T-helper 2 cell treated with Interferon-gamma antibody and Interleukin-4, amounts not matched to agents 5 μg/mL and 100 μg/mL, for 36 hours (primary cell): Measurements from ENCODE around the gene TMEM253.

Source experiments
- DNase-seq: peaks from one replicate; pipeline ENCODE4 v3.0.0; 2021; ENCODE audit warnings: low spot score
- H3K27ac Mint-ChIP-seq: one replicate; pipeline ENCODE4 v1.8.0; 2021; ENCODE audit warnings: mild to moderate bottlenecking, mixed read lengths
- H3K27me3 Mint-ChIP-seq: one replicate; pipeline ENCODE4 v1.8.0; 2021; ENCODE audit warnings: low read depth, mixed read lengths
- H3K36me3 Mint-ChIP-seq: one replicate; pipeline ENCODE4 v1.8.0; 2021; ENCODE audit warnings: low read depth, mixed read lengths
- H3K4me1 Mint-ChIP-seq: one replicate; pipeline ENCODE4 v1.8.0; 2021; ENCODE audit warnings: low read depth, mixed read lengths
- H3K4me3 Mint-ChIP-seq: one replicate; pipeline ENCODE4 v1.8.0; 2022; ENCODE audit warnings: mild to moderate bottlenecking, moderate library complexity, mixed read lengths
- H3K9me3 Mint-ChIP-seq: one replicate; pipeline ENCODE4 v1.8.0; 2021; ENCODE audit warnings: mixed read lengths

TMEM253 gene

DNA sequence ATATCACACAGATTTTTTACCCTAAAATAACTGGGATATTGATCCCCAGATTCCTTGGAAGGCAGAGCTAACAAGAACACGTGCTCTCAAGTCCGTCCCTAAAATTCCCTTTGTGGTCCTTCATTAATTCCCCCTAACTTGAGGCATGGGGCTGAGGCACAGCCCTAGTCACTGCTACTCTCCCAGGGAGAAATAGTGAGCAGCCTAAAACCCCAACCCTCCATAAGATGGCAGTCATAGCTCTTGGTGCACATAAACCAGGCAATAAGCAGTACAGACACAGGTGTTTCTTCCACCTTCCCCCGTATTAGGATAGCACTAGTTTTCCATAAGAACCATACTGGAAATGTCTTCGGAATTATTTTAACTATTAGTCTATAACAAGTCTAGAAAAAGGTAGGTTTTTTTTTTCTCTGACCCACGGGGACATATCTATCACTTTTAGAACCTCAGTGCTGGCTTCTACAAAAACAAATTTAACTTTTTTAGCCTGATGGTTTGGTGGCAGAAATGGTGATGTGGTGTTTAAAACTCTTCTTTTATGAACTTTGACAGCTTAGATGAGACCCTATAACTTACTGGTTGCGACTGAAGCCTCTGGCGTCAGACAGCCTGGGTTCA lies 33.9 kb upstream of the TMEM253 start:
- H3K9me3 Mint-ChIP-seq = no peaks in the 10 kb centered on the region
- no peak overlapping the region for H3K4me3 Mint-ChIP-seq
- peaks cover 20% of the 10 kb centered on the region for H3K4me1 Mint-ChIP-seq
- H3K27me3 Mint-ChIP-seq = peaks cover 75% of the 10 kb centered on the region
- no peak for DNase-seq
- H3K36me3 Mint-ChIP-seq = no peaks in the 10 kb centered on the region
- H3K27ac Mint-ChIP-seq = no peak overlapping the region

DNA sequence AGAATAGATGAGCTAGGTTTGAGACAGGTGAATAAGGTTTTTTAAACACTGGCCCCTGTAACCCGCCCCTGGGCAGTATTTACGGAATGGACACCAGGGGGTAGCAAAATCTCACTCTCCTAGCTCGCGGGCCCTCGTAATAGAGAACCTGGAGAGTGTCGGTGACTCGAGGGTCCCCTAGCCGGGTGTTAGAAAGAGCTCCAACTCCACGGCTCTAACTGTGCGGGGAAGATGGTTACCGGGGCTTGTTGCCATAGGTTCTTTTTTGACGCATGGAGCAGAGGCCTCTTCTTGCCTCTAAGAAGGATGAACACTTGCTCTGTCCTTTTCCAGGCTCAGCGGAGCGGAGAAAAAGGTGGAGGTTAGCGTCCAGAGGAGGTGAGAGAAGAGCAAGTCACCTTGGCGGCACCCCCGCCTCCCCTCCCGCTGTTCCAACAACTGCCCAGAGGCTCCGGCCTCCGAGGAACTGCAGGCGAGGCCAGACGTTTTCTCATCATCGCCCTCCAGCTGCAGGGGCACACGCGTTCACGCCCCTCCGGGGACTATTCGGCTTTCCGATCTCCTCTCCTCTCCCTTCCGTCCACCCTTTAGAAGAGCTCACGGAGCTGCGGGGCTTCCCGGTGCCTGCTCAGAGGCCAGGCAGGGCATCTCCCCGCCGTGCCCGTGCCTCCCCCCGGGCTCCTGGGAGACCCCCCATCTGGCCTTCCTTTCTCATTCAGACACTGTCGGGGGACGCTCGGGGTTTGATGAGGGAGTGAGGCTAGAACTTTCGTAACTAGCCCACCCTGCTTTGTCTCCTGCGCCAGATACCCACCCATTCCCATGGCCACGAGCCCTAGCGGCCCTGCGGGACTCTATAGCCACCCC lies 32.1 kb upstream of the TMEM253 start:
- Mint-ChIP-seq H3K4me3 (peak overlapping the region; percentile 61), H3K36me3 (no peaks in the 10 kb centered on the region), H3K27ac (no peak overlapping the region), H3K4me1 (peaks cover 22% of the 10 kb centered on the region), H3K9me3 (no peaks in the 10 kb centered on the region), H3K27me3 (peaks cover 79% of the 10 kb centered on the region)
- no peak for DNase-seq

DNA sequence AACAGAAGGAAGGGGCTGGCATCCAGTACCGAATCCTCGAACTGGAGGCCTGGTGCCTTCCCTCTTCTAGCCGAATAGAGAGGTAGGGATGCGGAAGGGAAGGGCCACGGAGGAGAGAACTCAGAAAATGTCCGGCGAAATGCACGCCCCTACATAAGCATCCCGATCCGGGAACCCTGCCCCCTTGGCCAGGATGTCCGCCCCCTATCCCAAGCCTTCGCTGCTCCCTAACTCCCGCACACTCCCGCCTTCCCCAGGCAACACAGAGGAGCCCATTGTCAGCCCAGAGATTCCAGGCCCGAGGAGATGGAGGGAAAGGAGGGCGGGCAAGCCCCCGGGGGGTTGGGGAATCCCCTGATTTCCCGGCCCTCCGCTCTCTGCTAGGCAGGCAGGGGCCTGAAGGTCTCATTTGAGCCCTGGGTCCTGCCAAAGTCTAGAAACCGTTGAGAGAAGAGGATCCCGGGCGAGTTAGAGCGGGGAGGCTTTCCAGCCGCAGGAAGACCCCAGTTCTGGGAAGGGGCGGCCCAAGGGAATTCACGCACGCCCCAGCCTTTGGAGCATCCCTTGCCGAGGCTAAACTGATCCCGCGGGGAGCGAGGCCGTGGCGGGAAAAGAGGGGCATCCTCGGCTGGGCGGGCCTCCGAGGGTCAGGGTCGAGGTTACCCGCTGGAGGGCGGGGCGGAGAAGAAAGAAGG lies 31.3 kb upstream of the TMEM253 start:
- Mint-ChIP-seq H3K4me1 (peaks cover 22% of the 10 kb centered on the region), H3K4me3 (peak overlapping the region; percentile 61), H3K36me3 (no peaks in the 10 kb centered on the region), H3K27ac (no peak overlapping the region), H3K27me3 (peaks cover 79% of the 10 kb centered on the region), H3K9me3 (no peaks in the 10 kb centered on the region)
- no peak for DNase-seq

DNA sequence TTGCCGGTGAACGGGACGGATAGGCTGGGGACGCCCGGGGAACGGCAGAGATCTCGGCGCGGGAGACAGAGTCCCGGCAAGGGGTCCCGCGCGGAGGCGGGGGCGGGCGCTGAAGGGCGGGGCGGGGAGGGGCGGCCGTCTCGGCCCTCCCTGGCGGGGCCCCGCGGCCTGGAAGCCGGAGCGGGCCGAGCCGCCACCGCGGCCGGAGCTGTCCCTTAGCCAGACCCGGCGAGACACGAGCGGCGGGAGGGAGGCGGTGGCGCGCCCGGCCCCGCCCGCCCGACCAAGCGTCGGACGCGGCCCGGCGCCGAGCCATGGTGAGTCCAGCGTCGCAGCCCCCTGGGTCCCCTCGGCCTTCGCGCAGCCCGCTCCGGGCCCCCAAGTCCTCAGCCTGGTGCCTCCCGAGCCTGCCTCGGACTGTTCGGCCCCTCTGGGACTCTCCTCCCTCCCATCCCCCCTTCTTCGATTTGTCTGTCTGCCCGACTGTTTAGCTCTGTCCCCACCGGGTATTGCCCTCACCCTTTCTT lies 30.7 kb upstream of the TMEM253 start, which contains the start of gene ARHGEF40:
Gene ARHGEF40, plus strand, starts transcription at position 222 of the 527 bp plus-strand sequence. Its CDS starts 93 bp downstream, at position 315.
- peaks cover 77% of the 10 kb centered on the region for H3K27me3 Mint-ChIP-seq
- H3K4me3 Mint-ChIP-seq = peak within 1 kb of the TSS; percentile 77
- peaks cover 22% of the 10 kb centered on the region for H3K4me1 Mint-ChIP-seq
- H3K9me3 Mint-ChIP-seq = no peaks in the 10 kb centered on the region
- DNase-seq = no peak
- no peaks in the 10 kb centered on the region for H3K36me3 Mint-ChIP-seq
- no peak within 1 kb of the TSS for H3K27ac Mint-ChIP-seq

DNA sequence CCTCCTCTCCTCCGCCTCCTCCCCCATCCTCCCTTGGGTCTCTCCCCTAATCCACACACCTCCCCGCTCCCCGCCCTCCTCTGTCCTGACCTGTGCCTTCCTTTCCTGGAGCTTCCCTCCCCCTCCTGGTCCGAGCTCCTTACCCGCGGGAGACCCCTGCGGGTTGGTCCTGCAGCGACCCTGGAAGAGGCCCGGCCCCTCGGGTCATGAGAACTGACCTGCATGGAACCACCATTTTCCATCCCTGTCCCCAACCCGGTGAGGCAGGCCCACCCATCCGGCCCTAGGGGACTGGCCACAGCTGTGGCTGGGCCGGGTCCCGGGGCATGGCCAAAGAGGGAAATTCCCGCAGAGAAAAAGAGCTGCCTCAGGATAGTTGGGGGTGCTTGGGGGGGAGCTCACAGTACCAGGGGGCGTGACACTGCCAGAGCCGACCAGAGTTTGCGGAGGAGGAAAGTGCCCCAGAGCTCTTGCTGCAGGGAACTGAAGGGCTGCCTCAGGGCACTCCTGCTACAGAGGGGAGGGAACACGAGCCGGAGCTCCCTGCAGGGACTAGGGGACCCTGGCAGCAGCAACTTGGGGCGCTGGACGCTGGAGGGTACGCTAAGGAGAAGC lies 30.1 kb upstream of the TMEM253 start:
- H3K27me3 Mint-ChIP-seq = peaks cover 73% of the 10 kb centered on the region
- no peaks in the 10 kb centered on the region for H3K36me3 Mint-ChIP-seq
- H3K4me1 Mint-ChIP-seq = peaks cover 22% of the 10 kb centered on the region
- DNase-seq = no peak
- H3K9me3 Mint-ChIP-seq = no peaks in the 10 kb centered on the region
- no peak overlapping the region for H3K27ac Mint-ChIP-seq
- H3K4me3 Mint-ChIP-seq = peak overlapping the region; percentile 77

DNA sequence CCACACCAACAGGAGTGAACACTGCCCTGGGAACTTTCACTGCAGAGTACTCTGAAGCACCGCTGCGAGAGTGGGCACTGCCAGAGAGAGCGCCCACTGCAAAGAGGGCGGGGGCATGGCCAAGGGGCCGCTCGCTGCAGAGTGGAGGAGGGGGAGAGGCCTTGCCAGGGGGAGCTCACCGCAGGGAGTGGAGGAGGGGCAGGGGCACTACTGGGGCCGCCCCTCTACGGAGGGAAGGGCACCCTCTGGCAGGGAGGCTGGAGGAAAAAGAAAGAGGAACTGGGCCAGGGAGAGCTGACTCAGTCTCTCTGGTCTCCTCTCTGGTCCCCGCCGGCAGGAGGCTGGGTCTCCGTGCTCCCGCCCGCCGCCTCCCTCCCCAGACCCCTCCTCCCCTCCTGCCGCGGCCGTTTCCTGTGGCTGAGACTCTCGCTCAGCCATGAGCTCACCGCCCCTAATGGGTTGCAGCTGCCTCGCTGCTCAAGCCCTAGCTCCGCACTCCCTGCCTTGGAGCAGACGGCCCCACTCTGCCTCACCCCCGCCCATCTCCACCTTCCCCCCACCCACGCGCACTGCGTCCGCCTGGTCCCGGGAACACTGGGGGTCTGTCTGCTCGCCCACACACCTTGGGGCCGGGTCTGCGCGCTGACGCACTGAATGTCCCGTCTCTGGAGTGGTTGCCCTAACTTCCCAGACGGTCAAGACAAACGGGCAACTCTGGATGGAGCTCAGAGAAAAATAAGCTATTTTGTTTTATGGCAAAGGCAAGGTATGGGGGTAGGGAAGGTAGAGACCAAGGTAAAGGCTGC lies 29.4 kb upstream of the TMEM253 start:
- peaks cover 22% of the 10 kb centered on the region for H3K4me1 Mint-ChIP-seq
- no peak overlapping the region for H3K27ac Mint-ChIP-seq
- H3K4me3 Mint-ChIP-seq = peak overlapping the region; percentile 77
- peaks cover 69% of the 10 kb centered on the region for H3K27me3 Mint-ChIP-seq
- H3K36me3 Mint-ChIP-seq = no peaks in the 10 kb centered on the region
- no peaks in the 10 kb centered on the region for H3K9me3 Mint-ChIP-seq
- DNase-seq = no peak

DNA sequence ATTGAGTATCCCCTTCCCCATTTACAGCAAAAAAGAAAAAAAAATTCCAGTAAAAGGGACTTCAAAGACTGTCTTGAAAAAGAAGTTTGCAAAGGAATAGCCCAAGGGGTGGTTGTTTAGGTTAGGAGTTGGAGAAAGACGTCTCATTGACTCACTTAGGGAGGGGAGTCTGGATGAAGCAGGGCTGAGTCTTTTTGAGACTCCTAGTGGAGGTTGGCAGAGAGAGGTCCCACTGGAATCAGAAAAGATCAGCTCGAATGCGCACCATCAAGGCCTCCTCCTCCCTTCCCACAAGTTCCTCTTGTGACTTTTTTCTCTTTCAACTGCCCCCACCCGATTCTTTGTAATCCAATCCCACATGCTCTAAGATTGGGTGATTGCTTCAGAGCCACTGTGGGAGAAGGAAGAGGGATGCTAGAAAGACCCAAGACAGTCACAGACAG lies 28.8 kb upstream of the TMEM253 start:
- peaks cover 22% of the 10 kb centered on the region for H3K4me1 Mint-ChIP-seq
- H3K27ac Mint-ChIP-seq = no peak overlapping the region
- H3K36me3 Mint-ChIP-seq = no peaks in the 10 kb centered on the region
- peak overlapping the region; percentile 77 for H3K4me3 Mint-ChIP-seq
- H3K9me3 Mint-ChIP-seq = no peaks in the 10 kb centered on the region
- peaks cover 63% of the 10 kb centered on the region for H3K27me3 Mint-ChIP-seq
- DNase-seq = no peak

DNA sequence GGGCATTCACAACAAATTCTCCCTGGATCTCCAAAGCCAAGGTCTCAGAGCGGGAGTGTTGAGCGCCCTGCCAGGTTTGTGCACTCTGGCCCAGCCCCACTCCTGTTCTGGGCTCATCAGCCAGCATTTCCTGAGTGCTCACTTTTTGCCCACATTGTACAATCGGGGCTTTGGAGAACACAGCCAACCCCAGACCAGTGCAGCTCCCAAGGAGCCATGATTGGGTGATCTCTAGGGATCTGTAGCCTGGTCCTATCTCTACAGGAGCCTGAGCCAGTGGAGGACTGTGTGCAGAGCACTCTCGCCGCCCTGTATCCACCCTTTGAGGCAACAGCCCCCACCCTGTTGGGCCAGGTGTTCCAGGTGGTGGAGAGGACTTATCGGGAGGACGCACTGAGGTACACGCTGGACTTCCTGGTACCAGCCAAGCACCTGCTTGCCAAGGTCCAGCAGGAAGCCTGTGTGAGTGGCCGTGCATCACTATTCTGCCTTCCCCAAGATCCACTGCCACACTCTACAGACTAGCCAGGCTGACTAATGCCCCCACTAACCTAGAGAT lies 28.0 kb upstream of the TMEM253 start:
- Mint-ChIP-seq H3K9me3 (no peaks in the 10 kb centered on the region), H3K4me3 (no peak overlapping the region), H3K27me3 (peaks cover 55% of the 10 kb centered on the region), H3K27ac (no peak overlapping the region), H3K36me3 (no peaks in the 10 kb centered on the region), H3K4me1 (peaks cover 22% of the 10 kb centered on the region)
- DNase-seq = no peak

DNA sequence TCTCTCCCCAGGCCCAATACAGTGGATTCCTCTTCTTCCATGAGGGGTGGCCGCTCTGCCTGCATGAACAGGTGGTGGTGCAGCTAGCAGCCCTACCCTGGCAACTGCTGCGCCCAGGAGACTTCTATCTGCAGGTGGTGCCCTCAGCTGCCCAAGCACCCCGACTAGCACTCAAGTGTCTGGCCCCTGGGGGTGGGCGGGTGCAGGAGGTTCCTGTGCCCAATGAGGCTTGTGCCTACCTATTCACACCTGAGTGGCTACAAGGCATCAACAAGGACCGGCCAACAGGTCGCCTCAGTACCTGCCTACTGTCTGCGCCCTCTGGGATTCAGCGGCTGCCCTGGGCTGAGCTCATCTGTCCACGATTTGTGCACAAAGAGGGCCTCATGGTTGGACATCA lies 26.9 kb upstream of the TMEM253 start:
- H3K4me3 Mint-ChIP-seq = no peak overlapping the region
- no peaks in the 10 kb centered on the region for H3K36me3 Mint-ChIP-seq
- peaks cover 17% of the 10 kb centered on the region for H3K4me1 Mint-ChIP-seq
- H3K27me3 Mint-ChIP-seq = peaks cover 47% of the 10 kb centered on the region
- no peak for DNase-seq
- no peaks in the 10 kb centered on the region for H3K9me3 Mint-ChIP-seq
- H3K27ac Mint-ChIP-seq = no peak overlapping the region

DNA sequence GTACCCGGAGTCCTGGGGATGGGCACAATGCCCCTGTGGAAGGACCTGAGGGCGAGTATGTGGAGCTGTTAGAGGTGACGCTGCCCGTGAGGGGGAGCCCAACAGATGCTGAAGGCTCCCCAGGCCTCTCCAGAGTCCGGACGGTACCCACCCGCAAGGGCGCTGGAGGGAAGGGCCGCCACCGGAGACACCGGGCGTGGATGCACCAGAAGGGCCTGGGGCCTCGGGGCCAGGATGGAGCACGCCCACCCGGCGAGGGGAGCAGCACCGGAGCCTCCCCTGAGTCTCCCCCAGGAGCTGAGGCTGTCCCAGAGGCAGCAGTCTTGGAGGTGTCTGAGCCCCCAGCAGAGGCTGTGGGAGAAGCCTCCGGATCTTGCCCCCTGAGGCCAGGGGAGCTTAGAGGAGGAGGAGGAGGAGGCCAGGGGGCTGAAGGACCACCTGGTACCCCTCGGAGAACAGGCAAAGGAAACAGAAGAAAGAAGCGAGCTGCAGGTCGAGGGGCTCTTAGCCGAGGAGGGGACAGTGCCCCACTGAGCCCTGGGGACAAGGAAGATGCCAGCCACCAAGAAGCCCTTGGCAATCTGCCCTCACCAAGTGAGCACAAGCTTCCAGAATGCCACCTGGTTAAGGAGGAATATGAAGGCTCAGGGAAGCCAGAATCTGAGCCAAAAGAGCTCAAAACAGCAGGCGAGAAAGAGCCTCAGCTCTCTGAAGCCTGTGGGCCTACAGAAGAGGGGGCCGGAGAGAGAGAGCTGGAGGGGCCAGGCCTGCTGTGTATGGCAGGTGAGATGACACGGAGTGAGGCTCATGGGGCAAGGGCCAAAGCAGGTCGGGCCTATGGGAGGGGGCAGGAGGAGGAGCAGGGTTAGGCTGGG lies 26.2 kb upstream of the TMEM253 start:
- H3K27me3 Mint-ChIP-seq = peaks cover 40% of the 10 kb centered on the region
- H3K36me3 Mint-ChIP-seq = no peaks in the 10 kb centered on the region
- no peak overlapping the region for H3K4me3 Mint-ChIP-seq
- H3K27ac Mint-ChIP-seq = no peak overlapping the region
- no peaks in the 10 kb centered on the region for H3K9me3 Mint-ChIP-seq
- no peak for DNase-seq
- peaks cover 14% of the 10 kb centered on the region for H3K4me1 Mint-ChIP-seq

DNA sequence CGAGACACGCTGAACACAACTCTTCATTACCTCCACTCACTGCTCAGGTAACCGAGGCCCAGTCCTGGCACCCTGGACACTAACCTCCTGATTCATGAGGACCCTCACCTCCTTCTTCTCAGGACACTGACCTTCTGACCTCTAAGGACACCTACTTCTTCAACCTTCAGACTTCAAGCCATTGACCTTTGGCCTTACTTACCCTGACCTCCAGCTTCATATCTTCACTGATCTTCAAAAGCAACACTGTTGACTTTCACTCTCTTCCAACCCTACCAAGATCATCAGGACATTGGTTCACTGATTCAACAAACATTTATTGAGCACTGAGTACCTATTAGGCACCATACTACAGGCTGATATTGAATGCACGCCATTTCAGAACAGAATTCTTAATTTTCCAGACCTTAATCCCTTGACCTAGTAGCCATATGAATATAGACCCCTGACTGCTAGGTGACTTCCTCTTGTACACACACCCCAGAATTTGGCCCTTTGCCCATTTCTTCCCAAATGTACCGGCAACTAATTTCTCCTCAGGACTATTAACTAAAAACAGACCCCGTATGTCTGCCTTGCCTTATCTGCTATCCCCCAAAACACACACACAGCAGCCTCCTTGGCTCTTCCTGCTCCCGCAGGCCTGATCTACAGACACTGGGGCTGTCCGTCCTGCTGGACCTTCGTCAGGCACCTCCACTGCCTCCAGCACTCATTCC lies 25.0 kb upstream of the TMEM253 start:
- peaks cover 11% of the 10 kb centered on the region for H3K4me1 Mint-ChIP-seq
- peaks cover 31% of the 10 kb centered on the region for H3K27me3 Mint-ChIP-seq
- no peak for DNase-seq

More for the DNA sequence above, 25.0 kb upstream of the TMEM253 start:
- H3K4me3 Mint-ChIP-seq = no peak overlapping the region
- no peaks in the 10 kb centered on the region for H3K36me3 Mint-ChIP-seq
- H3K9me3 Mint-ChIP-seq = no peaks in the 10 kb centered on the region
- H3K27ac Mint-ChIP-seq = no peak overlapping the region
